ENCODE data around the gene ROR2.
"Not testable (repeated sequence)": the region's sequence is repeated elsewhere in the genome, so short reads cannot be mapped to it uniquely, and the experiment has no call there.

The ROR2 gene

DNA sequence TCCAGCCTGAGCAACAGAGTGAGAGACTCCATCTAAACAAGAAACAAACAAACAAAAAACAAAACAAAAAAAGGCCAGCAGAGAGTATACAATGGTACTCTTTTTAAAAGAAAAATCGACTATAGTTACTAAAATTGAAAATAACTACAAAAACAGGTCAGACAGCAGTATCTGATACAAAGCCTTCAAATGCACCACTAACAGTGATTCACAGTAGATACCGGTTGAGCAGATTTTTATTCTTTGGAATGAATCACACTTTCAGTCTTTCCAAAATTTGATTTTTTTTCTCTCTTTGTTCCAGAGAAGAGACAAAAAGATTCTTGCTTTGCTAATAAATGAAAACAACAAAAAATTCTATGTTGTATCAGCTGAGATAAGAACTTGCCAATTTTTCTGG is 36.9 kb downstream of the ROR2 start:
- TF ChIP-seq JUND (IDR thresholded peaks at IDR 0.05; ENCODE audit: low read depth): no peak
- in situ Hi-C loops (cut with HindIII; ENCODE audit: low pct_unique_long_range_greater_than_20kb, low sequenced_read_pairs): no loop called here
- DNase-seq (ENCODE audit: low read depth in 1 of 2, low spot score in 1 of 2): no peak

GRCh38 chr9:91911657-91912056 is 38.4 kb downstream of the ROR2 start:
- in situ Hi-C loops (cut with HindIII; ENCODE audit: low pct_unique_long_range_greater_than_20kb, low sequenced_read_pairs): no loop called here
- no peak for DNase-seq (ENCODE audit: low read depth in 1 of 2, low spot score in 1 of 2)
- no peak for TF ChIP-seq JUND (IDR thresholded peaks at IDR 0.05; ENCODE audit: low read depth)

GRCh38 chr9:91909256-91909655 is 40.8 kb downstream of the ROR2 start:
- DNase-seq (ENCODE audit: low read depth in 1 of 2, low spot score in 1 of 2); in situ Hi-C loops (cut with HindIII; ENCODE audit: low pct_unique_long_range_greater_than_20kb, low sequenced_read_pairs): not testable (repeated sequence)

DNA sequence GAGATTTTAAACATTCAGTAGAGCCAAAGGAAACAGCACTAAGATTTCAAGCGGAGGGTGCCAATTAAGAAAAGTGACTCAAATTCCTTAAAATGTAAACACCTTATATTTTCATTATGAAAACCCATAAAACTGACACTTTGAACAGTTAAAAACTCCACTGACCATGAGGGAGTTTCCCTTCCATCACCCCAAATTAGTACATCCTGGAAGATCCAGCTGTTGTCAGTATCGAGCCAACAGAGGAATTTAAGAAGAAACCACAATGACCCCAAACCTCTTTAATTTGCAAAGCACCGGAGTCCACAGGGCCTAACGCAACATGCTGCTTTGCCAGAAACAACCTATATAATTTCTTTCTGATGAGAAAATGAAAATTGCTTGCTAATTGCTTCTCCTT is 41.3 kb downstream of the ROR2 start:
- DNase-seq (ENCODE audit: low read depth in 1 of 2, low spot score in 1 of 2): no peak
- TF ChIP-seq JUND (IDR thresholded peaks at IDR 0.05; ENCODE audit: low read depth): no peak
- in situ Hi-C loops (cut with HindIII; ENCODE audit: low pct_unique_long_range_greater_than_20kb, low sequenced_read_pairs): no loop called here

DNA sequence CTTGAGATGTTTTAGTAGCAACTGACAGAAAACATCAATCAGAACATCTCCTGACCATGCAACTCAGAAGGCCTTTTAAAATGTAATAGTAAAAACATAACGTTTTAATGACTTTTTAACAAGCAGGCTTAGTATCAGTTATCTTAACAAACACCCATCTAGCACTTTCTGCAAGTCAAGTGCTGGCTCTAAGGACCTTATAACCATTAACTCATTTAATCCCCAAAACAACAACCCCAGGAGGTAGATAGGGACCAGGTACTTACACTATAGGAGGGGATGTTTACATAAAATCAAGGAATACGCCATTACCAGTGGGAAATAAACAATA is 41.8 kb downstream of the ROR2 start:
- no peak for DNase-seq (ENCODE audit: low read depth in 1 of 2, low spot score in 1 of 2)
- TF ChIP-seq JUND (IDR thresholded peaks at IDR 0.05; ENCODE audit: low read depth): no peak
- in situ Hi-C loops (cut with HindIII; ENCODE audit: low pct_unique_long_range_greater_than_20kb, low sequenced_read_pairs): no loop called here

DNA sequence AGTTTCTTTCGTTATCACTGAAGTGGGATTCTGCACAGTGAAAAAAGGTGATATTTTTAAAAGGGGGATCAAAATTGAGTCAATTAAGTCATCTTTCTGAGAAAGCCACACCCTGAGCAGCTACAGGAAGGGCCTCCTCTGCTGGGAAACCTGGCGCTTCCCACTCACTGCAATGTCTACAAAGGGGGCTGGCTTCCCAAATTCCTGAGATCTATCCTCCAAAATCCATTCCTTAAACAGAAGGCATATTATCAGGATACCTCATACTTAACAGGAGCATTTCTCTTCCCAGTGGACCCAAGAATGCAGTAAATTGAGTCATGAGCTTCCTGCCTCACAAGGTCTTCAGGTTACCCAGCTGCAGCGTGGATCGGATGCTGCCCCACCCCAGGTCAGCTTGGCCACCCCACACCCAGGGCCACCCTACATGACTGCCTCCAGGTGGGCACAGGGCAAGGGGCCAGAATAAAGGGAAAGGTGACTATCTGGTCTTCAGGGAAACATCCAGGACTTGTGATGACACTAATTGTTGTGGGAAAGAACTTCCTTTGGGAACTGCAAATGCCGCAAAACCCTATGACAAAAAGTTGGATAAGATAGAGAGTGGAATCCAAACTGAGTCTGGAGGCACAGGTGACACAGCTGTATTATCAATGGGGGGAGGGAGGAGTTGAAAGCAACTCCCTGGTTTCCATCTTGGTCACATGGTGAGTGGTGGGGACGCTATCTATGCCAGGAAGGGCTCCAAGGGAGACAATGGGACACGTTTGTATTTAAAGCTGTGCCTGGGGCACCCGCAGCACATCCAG is 42.3 kb downstream of the ROR2 start:
- no peak for TF ChIP-seq JUND (IDR thresholded peaks at IDR 0.05; ENCODE audit: low read depth)
- in situ Hi-C loops (cut with HindIII; ENCODE audit: low pct_unique_long_range_greater_than_20kb, low sequenced_read_pairs): no loop called here
- no peak for DNase-seq (ENCODE audit: low read depth in 1 of 2, low spot score in 1 of 2)

DNA sequence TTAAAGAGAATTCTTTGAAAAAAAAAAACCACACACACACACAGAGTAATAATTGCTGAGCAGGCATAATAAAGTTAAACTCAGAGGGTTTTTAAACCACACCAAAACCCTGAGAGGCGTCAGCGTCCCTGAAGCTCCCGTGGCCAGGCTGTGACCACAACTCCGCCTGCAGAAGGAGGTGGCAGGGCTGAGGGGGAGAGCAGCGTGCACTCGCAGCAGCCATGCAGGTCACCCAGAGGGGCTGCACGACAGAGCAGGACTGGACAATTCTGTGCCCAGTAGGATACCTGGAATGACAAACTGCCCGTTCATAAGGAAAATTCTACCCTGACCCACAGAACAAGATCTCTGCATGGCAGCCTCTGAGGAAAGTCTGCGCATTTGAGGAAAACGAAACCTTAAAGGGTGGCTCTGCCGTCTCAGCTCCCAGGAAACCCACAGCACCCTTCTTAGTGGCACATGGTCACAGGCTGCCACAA is 44.0 kb downstream of the ROR2 start:
- peak; percentile 49 to 50 for DNase-seq (ENCODE audit: low read depth in 1 of 2, low spot score in 1 of 2)
- in situ Hi-C loops (cut with HindIII; ENCODE audit: low pct_unique_long_range_greater_than_20kb, low sequenced_read_pairs): no loop called here
- no peak for TF ChIP-seq JUND (IDR thresholded peaks at IDR 0.05; ENCODE audit: low read depth)

- in situ Hi-C loops (cut with HindIII; ENCODE audit: low pct_unique_long_range_greater_than_20kb, low sequenced_read_pairs): no loop called here
- DNase-seq (ENCODE audit: low read depth in 1 of 2, low spot score in 1 of 2): no peak
- TF ChIP-seq JUND (IDR thresholded peaks at IDR 0.05; ENCODE audit: low read depth): no peak
Measured at GRCh38 chr9:91905237-91905650, 44.8 kb downstream of the ROR2 start.

GRCh38 chr9:91904588-91905236 is 45.3 kb downstream of the ROR2 start:
- no peak for TF ChIP-seq JUND (IDR thresholded peaks at IDR 0.05; ENCODE audit: low read depth)
- in situ Hi-C loops (cut with HindIII; ENCODE audit: low pct_unique_long_range_greater_than_20kb, low sequenced_read_pairs): no loop called here
- no peak for DNase-seq (ENCODE audit: low read depth in 1 of 2, low spot score in 1 of 2)

DNA sequence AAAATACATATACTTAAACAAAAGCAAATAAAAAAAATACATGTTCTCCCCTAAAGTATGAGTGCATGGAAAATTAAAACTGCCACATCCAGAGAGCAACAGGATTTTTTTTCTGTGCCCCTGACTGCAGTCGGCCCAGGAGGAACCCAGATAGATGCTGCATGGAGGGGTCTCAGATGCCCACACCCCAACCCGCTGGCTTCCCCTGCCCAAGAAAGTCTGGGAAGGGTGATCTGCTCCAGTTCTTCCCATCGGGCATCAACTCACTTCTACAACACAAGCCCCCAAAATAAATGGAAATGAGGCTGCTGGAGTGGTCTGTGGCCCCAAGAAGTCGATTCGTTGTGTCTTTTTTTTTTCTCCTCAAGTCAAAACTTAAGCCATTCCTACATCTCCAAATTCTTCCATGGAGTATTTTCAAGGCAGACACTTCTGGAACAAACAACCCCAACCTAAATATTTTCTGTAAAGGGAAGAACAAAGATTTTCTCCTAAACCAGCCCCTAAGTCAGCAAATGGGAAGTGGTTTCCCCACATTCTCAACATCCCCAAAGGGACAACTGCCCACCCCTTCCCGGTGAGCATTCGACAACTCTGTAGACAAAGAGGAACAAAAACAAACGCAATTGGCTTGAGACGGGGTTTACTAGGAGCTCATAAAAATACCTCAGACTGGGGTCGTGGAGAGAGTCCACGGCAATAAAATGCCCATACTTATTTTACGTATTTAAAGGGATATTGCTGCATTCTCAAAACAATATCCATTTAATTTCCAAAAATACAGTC is 46.7 kb downstream of the ROR2 start:
- DNase-seq (ENCODE audit: low read depth in 1 of 2, low spot score in 1 of 2): no peak
- TF ChIP-seq JUND (IDR thresholded peaks at IDR 0.05; ENCODE audit: low read depth): no peak
- in situ Hi-C loops (cut with HindIII; ENCODE audit: low pct_unique_long_range_greater_than_20kb, low sequenced_read_pairs): no loop called here

- TF ChIP-seq JUND (IDR thresholded peaks at IDR 0.05; ENCODE audit: low read depth): no peak
- in situ Hi-C loops (cut with HindIII; ENCODE audit: low pct_unique_long_range_greater_than_20kb, low sequenced_read_pairs): no loop called here
- no peak for DNase-seq (ENCODE audit: low read depth in 1 of 2, low spot score in 1 of 2)
Measured at GRCh38 chr9:91902475-91903125, 47.4 kb downstream of the ROR2 start.

- no peak for DNase-seq (ENCODE audit: low read depth in 1 of 2, low spot score in 1 of 2)
- TF ChIP-seq JUND (IDR thresholded peaks at IDR 0.05; ENCODE audit: low read depth): no peak
- in situ Hi-C loops (cut with HindIII; ENCODE audit: low pct_unique_long_range_greater_than_20kb, low sequenced_read_pairs): no loop called here
Measured at GRCh38 chr9:91900797-91901177, 49.2 kb downstream of the ROR2 start.

Measured in T47D (cell line).